WTC11 (cell line): ENCODE data around the gene RBMS1. TPM values are rescaled to one million over a fixed set of nuclear protein-coding genes. Genes with fewer than 3 reads are reported as not detected.

Experiments used
- ATAC-seq: fragments of 200-7000 bp; cut with Tn5 transposase; 2 replicates; pipeline ENCODE4 v1.10.0; 2021; ENCODE audit warnings: mild to moderate bottlenecking, moderate library complexity
- CTCF ChIA-PET: fragments of 300-600 bp; sonication (Branson Sonifier 250); formaldehyde crosslinking; loops from one replicate; lab custom pipeline; 2021; ENCODE audit warnings: antibody characterized with exemption; lab: Charles Lee
- POLR2A ChIA-PET: fragments of 350-600 bp; sonication (Branson Sonifier 250); formaldehyde crosslinking; loops from one replicate; lab custom pipeline; 2021; ENCODE audit warnings: antibody characterized with exemption; lab: Charles Lee
- DNase-seq: peaks from one replicate; pipeline ENCODE4 v3.0.0; 2021; ENCODE audit warnings: low spot score
- H3K27ac Mint-ChIP-seq: 2 replicates; pipeline ENCODE4 v1.8.0; 2021; ENCODE audit warnings: mixed read lengths
- H3K27me3 Mint-ChIP-seq: 2 replicates; pipeline ENCODE4 v1.8.0; 2021; ENCODE audit warnings: low read depth, mild to moderate bottlenecking, moderate library complexity, mixed read lengths
- H3K36me3 Mint-ChIP-seq: 2 replicates; pipeline ENCODE4 v1.8.0; 2021; ENCODE audit warnings: mixed read lengths
- H3K4me1 Mint-ChIP-seq: 2 replicates; pipeline ENCODE4 v1.8.0; 2022; ENCODE audit warnings: mixed read lengths
- H3K4me3 Mint-ChIP-seq: 2 replicates; pipeline ENCODE4 v1.8.0; 2021; ENCODE audit warnings: mild to moderate bottlenecking, moderate library complexity, mixed read lengths
- H3K9me3 Mint-ChIP-seq: 2 replicates; pipeline ENCODE4 v1.8.0; 2021; ENCODE audit warnings: mixed read lengths
- ARID4B ChIP-seq: sonication (generic); formaldehyde crosslinking; IDR thresholded peaks from 2 replicates; pipeline ENCODE4 v1.8.0; 2023; ENCODE audit warnings: missing genetic modification reagents, mild to moderate bottlenecking, borderline replicate concordance
- ATF2 ChIP-seq: sonication (generic); formaldehyde crosslinking; IDR thresholded peaks from 2 replicates; pipeline ENCODE4 v1.8.1; 2022; ENCODE audit warnings: low read depth, missing genetic modification reagents, borderline replicate concordance
- ATF3 ChIP-seq: sonication (generic); formaldehyde crosslinking; conservative IDR thresholded peaks from 2 replicates; pipeline ENCODE4 v1.8.1; 2022; ENCODE audit warnings: mild to moderate bottlenecking, missing genetic modification reagents
- CDX4 ChIP-seq: fragments of 250-450 bp; sonication (Bioruptor Pico); IDR thresholded peaks from 2 replicates; pipeline ENCODE4 v1.9.0; 2021; ENCODE audit warnings: moderate library complexity, mild to moderate bottlenecking, inconsistent platforms, borderline replicate concordance
- ETV6 ChIP-seq: sonication (generic); formaldehyde crosslinking; IDR thresholded peaks from 2 replicates; pipeline ENCODE4 v1.8.1; 2022; ENCODE audit warnings: mild to moderate bottlenecking, missing genetic modification reagents
- FOXP1 ChIP-seq: sonication (generic); formaldehyde crosslinking; IDR thresholded peaks from 2 replicates; pipeline ENCODE4 v1.8.0; 2022; ENCODE audit warnings: missing genetic modification reagents, mild to moderate bottlenecking, moderate library complexity, borderline replicate concordance
- GABPB1 ChIP-seq: sonication (generic); formaldehyde crosslinking; IDR thresholded peaks from 2 replicates; pipeline ENCODE4 v1.8.1; 2023; ENCODE audit warnings: mild to moderate bottlenecking, missing genetic modification reagents
- GTF2I ChIP-seq: fragments of 250-450 bp; sonication (Bioruptor Pico); conservative IDR thresholded peaks from 2 replicates; pipeline ENCODE4 v1.4.0; 2021; ENCODE audit warnings: mild to moderate bottlenecking
- HMGA2 ChIP-seq: fragments of 250-450 bp; sonication (Bioruptor Pico); IDR thresholded peaks from 2 replicates; pipeline ENCODE4 v1.4.0; 2021; ENCODE audit warnings: mild to moderate bottlenecking, moderate library complexity
- IRF1 ChIP-seq: sonication (generic); formaldehyde crosslinking; IDR thresholded peaks from 2 replicates; pipeline ENCODE4 v1.8.0; 2023; ENCODE audit warnings: missing genetic modification reagents
- MAX ChIP-seq: sonication (generic); formaldehyde crosslinking; IDR thresholded peaks from 2 replicates; pipeline ENCODE4 v1.8.0; 2022; ENCODE audit warnings: mild to moderate bottlenecking, missing genetic modification reagents
- MXD4 ChIP-seq: fragments of 250-450 bp; sonication (Bioruptor Pico); IDR thresholded peaks from 2 replicates; pipeline ENCODE4 v1.8.0; 2021; ENCODE audit warnings: mild to moderate bottlenecking, moderate library complexity, borderline replicate concordance
- MYBL2 ChIP-seq: sonication (generic); formaldehyde crosslinking; IDR thresholded peaks from 2 replicates; pipeline ENCODE4 v1.8.1; 2023; ENCODE audit warnings: mild to moderate bottlenecking, moderate library complexity, missing genetic modification reagents
- NFYB ChIP-seq: sonication (generic); formaldehyde crosslinking; conservative IDR thresholded peaks from 2 replicates; pipeline ENCODE4 v1.8.0; 2022; ENCODE audit warnings: low read depth, missing genetic modification reagents
- PREB ChIP-seq: sonication (generic); formaldehyde crosslinking; IDR thresholded peaks from 2 replicates; pipeline ENCODE4 v1.8.1; 2022; ENCODE audit warnings: mild to moderate bottlenecking, missing genetic modification reagents, moderate library complexity, borderline replicate concordance
- SMAD4 ChIP-seq: sonication (generic); formaldehyde crosslinking; IDR thresholded peaks from 2 replicates; pipeline ENCODE4 v1.8.0; 2022; ENCODE audit warnings: mild to moderate bottlenecking, missing genetic modification reagents
- TEAD1 ChIP-seq: sonication (generic); formaldehyde crosslinking; IDR thresholded peaks from 2 replicates; pipeline ENCODE4 v1.8.0; 2022; ENCODE audit warnings: mild to moderate bottlenecking, missing genetic modification reagents
- TEAD4 ChIP-seq: sonication (generic); formaldehyde crosslinking; IDR thresholded peaks from 2 replicates; pipeline ENCODE4 v1.8.0; 2022; ENCODE audit warnings: mild to moderate bottlenecking, missing genetic modification reagents
- USF1 ChIP-seq: sonication (generic); formaldehyde crosslinking; IDR thresholded peaks from 2 replicates; pipeline ENCODE4 v1.8.0; 2022; ENCODE audit warnings: mild to moderate bottlenecking, missing genetic modification reagents
- ZBTB43 ChIP-seq: sonication (generic); formaldehyde crosslinking; IDR thresholded peaks from 2 replicates; pipeline ENCODE4 v1.8.1; 2023; ENCODE audit warnings: mild to moderate bottlenecking, missing genetic modification reagents
- ZNF138 ChIP-seq: sonication (generic); formaldehyde crosslinking; conservative IDR thresholded peaks from 2 replicates; pipeline ENCODE4 v1.8.1; 2022; ENCODE audit warnings: mild to moderate bottlenecking, moderate library complexity, missing genetic modification reagents
- ZNF219 ChIP-seq: sonication (generic); formaldehyde crosslinking; IDR thresholded peaks from 2 replicates; pipeline ENCODE4 v1.8.0; 2023; ENCODE audit warnings: missing genetic modification reagents, mild to moderate bottlenecking, borderline replicate concordance
- ZNF317 ChIP-seq: sonication (generic); formaldehyde crosslinking; IDR thresholded peaks from 2 replicates; pipeline ENCODE4 v1.8.1; 2023; ENCODE audit warnings: low read depth, mild to moderate bottlenecking, moderate library complexity, missing genetic modification reagents, borderline replicate concordance
- ZNF396 ChIP-seq: fragments of 250-450 bp; sonication (Bioruptor Pico); IDR thresholded peaks from 2 replicates; pipeline ENCODE4 v1.8.0; 2021; ENCODE audit warnings: mild to moderate bottlenecking, moderate library complexity, borderline replicate concordance
- total RNA-seq: library from RNA; stranded (reverse); gene quantifications from 3 replicates; pipeline ENCODE4 v1.2.3, GENCODE V29; 2021

RBMS1 gene
- total RNA-seq, 1 experiment from 2014 or later = 56.3 TPM

- no peaks in the 10 kb centered on the region for H3K36me3 Mint-ChIP-seq
- no peak overlapping the region for H3K27ac Mint-ChIP-seq
- H3K27me3 Mint-ChIP-seq = no peaks in the 10 kb centered on the region; the same call in 1 of the 2 replicates
- ATAC-seq (no peak), DNase-seq (no peak)
- no peak overlapping the region for H3K4me3 Mint-ChIP-seq
- peaks cover 16% of the 10 kb centered on the region for H3K4me1 Mint-ChIP-seq
- POLR2A ChIA-PET = no interaction called here
- H3K9me3 Mint-ChIP-seq = no peaks in the 10 kb centered on the region
- TF ChIP-seq ZBTB43 (CRISPR knock-in tag) (no peak), ZNF138 (CRISPR knock-in tag) (no peak), ZNF317 (no peak), MXD4 (no peak), PREB (CRISPR knock-in tag) (no peak), ZNF396 (CRISPR knock-in tag) (no peak), ATF3 (CRISPR knock-in tag) (no peak), USF1 (CRISPR knock-in tag) (no peak), NFYB (CRISPR knock-in tag) (no peak), MAX (CRISPR knock-in tag) (no peak), SMAD4 (CRISPR knock-in tag) (no peak), TEAD4 (no peak), ETV6 (CRISPR knock-in tag) (no peak), CDX4 (CRISPR knock-in tag) (no peak), ZNF219 (CRISPR knock-in tag) (no peak), GTF2I (CRISPR knock-in tag) (no peak), TEAD1 (CRISPR knock-in tag) (no peak), ATF2 (CRISPR knock-in tag) (no peak)
- CTCF ChIA-PET = no interaction called here
These were observed 23.1 kb upstream of the RBMS1 start for GRCh38 chr2:160516547-160517365.

GRCh38 chr2:160515120-160515519 lies 21.5 kb upstream of the RBMS1 start:
- Mint-ChIP-seq H3K36me3 (no peaks in the 10 kb centered on the region), H3K4me3 (no peak overlapping the region), H3K27me3 (no peaks in the 10 kb centered on the region; the same call in 1 of the 2 replicates), H3K27ac (no peak overlapping the region), H3K4me1 (peaks cover 16% of the 10 kb centered on the region), H3K9me3 (no peaks in the 10 kb centered on the region)
- ATAC-seq (peak; percentile 53; the same call in 1 of the 2 replicates), DNase-seq (no peak)
- POLR2A ChIA-PET = interaction anchor here (0.6 kb wide), 1 partner anchor 128 kb away, joined by 3 read pairs; no protein-coding TSS in a partner anchor
- CTCF ChIA-PET = interaction anchor here (1.0 kb wide), 1 partner anchor 191 kb away, joined by 3 read pairs; no protein-coding TSS in a partner anchor
- TF ChIP-seq ARID4B (CRISPR knock-in tag) (no peak), TEAD1 (CRISPR knock-in tag) (no peak), IRF1 (CRISPR knock-in tag) (no peak), HMGA2 (no peak), GABPB1 (CRISPR knock-in tag) (no peak), MYBL2 (CRISPR knock-in tag) (no peak), FOXP1 (CRISPR knock-in tag) (no peak)
